Kidney (tissue), 14 donors: ENCODE measurements around the gene HSF5. TPM values are rescaled to one million over a fixed set of nuclear protein-coding genes. Genes with fewer than 3 reads are reported as not detected.

Source experiments
- DNase-seq, 5 donors: peaks; one replicate each; pipeline ENCODE4 v3.0.0-alpha.2; 2013 to 2020
- FAIRE-seq: peaks from 2 replicates; lab custom pipeline; 2012; peaks lifted over from hg19 to GRCh38; lab: Jason Lieb, UNC
- H3K27ac ChIP-seq, 2 donors: one replicate each; pipeline ENCODE4 v1.7.0; 2013; ENCODE audit warnings: low read depth in 2 of 2, low read length in 2 of 2, inconsistent platforms in 1 of 2
- H3K27me3 ChIP-seq: one replicate; pipeline ENCODE4 v1.7.1; 2013; ENCODE audit warnings: low read length, inconsistent platforms; ENCODE audit not compliant: control insufficient read depth, insufficient read depth
- H3K36me3 ChIP-seq, 3 donors: one replicate each; pipeline versions ENCODE4 v1.7.0 to v1.7.1; 2013; ENCODE audit warnings: low read length in 3 of 3, control low read depth in 1 of 3, inconsistent platforms in 1 of 3; ENCODE audit not compliant: insufficient read depth in 3 of 3, control insufficient read depth in 2 of 3
- H3K4me1 ChIP-seq, 3 donors: one replicate each; pipeline versions ENCODE4 v1.7.0 to v1.7.1; 2013; ENCODE audit warnings: low read length in 3 of 3, inconsistent platforms in 1 of 3, low read depth in 1 of 3; ENCODE audit not compliant: control insufficient read depth in 2 of 3, insufficient read depth in 2 of 3
- H3K4me3 ChIP-seq, 3 donors: one replicate each; pipeline versions ENCODE4 v1.7.0 to v1.8.1; 2013; ENCODE audit warnings: low read length in 3 of 3, control low read depth in 1 of 3, inconsistent platforms in 1 of 3
- H3K9ac ChIP-seq, 3 donors: one replicate each; pipeline versions ENCODE4 v1.7.0 to v1.7.1; 2013; ENCODE audit warnings: low read length in 3 of 3, control low read depth in 1 of 3, inconsistent platforms in 1 of 3
- H3K9me3 ChIP-seq, 3 donors: one replicate each; pipeline versions ENCODE4 v1.7.0 to v1.7.1; 2013; ENCODE audit warnings: low read length in 3 of 3, control low read depth in 1 of 3, inconsistent platforms in 1 of 3; ENCODE audit not compliant: control insufficient read depth in 2 of 3, insufficient read depth in 1 of 3
- intact Hi-C: fragments of 100-400 bp; cut with DNase I; formaldehyde crosslinking; loops from one replicate; pipeline ENCODE4 v1.11.1; 2022
- polyA plus RNA-seq: library from polyadenylated mRNA; stranded (reverse); fragments of 350-450 nt; fragmentation: Illumina TruSeq; extraction: RNeasy Lipid Tissue Mini Kit (QIAGEN cat#74804); gene quantifications from one replicate; pipeline ENCODE4 v1.2.3, GENCODE V29; 2014; ENCODE audit warnings: low read depth, low replicate concordance; ENCODE audit not compliant: insufficient read depth
- total RNA-seq: library from RNA; stranded (reverse); fragmentation: NEBNext Ultra II Directional; extraction: Animal tissue kit (Norgen Biotek cat#: 25700); gene quantifications from one replicate; pipeline ENCODE4 v1.2.1, GENCODE V29; 2021
- TF ChIP-seq, protein P1 (sequence below): IDR thresholded peaks from 3 replicates; pipeline ENCODE4 v1.5.1; 2012; ENCODE audit warnings: mild to moderate bottlenecking, moderate library complexity, borderline replicate concordance; ENCODE audit not compliant: insufficient read depth; ENCODE audit errors: extremely low read depth
- donor health status: control.
- donor health status: control.
- donor health status: control.
- donor health status: control.
- donor health status: control.
- donor health status: DM: yes; HTN: yes; CAD: no.
- donor health status: Normal renal cell carcinoma (clear cell type).

HSF5 gene
- total and polyA plus RNA-seq, 2 donors from 2014 or later = 0.19 TPM; not detected in 1

DNA sequence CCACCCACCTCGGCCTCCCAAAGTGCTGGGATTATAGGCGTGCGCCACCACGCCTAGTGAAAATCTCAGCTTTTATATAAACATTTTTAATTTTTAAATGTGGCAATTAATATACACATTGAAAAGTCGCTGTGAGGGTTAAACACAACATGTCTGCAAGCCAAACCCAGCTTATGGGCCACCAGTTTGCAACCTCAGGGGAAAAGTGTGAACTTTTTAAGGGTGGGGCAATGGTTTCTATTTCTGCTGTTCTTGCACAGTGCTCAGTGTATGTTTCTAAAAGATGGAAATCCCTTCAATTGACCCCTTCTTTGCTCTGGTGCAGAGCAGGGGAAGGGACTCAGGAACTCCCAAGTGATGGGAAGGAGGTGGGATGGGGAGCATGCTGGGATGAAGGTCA, 117.9 kb downstream of the HSF5 start:
- FAIRE-seq (no peak), DNase-seq (no peak)
- intact Hi-C loops = no loop called here
- Histone ChIP-seq H3K27ac (no peak overlapping the region), H3K9me3 (no peaks in the 10 kb centered on the region), H3K9ac (no peak overlapping the region), H3K4me1 (peaks cover 0 to 2% (median 0%) of the 10 kb centered on the region in 3 donors), H3K27me3 (no peaks in the 10 kb centered on the region), H3K4me3 (no peak overlapping the region), H3K36me3 (no peaks in the 10 kb centered on the region)
- TF ChIP-seq, protein P1, sequence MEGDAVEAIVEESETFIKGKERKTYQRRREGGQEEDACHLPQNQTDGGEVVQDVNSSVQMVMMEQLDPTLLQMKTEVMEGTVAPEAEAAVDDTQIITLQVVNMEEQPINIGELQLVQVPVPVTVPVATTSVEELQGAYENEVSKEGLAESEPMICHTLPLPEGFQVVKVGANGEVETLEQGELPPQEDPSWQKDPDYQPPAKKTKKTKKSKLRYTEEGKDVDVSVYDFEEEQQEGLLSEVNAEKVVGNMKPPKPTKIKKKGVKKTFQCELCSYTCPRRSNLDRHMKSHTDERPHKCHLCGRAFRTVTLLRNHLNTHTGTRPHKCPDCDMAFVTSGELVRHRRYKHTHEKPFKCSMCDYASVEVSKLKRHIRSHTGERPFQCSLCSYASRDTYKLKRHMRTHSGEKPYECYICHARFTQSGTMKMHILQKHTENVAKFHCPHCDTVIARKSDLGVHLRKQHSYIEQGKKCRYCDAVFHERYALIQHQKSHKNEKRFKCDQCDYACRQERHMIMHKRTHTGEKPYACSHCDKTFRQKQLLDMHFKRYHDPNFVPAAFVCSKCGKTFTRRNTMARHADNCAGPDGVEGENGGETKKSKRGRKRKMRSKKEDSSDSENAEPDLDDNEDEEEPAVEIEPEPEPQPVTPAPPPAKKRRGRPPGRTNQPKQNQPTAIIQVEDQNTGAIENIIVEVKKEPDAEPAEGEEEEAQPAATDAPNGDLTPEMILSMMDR = no peak

Other genes starting within 250 kb of the HSF5 start
- gene LPO, start 249.8 kb downstream of the HSF5 start, total RNA-seq = not detected
- not detected for gene LPO, start 249.8 kb downstream of the HSF5 start, polyA plus RNA-seq
- 0.47 TPM for gene MPO, start 207.5 kb downstream of the HSF5 start, total RNA-seq
- not detected for gene MPO, start 207.5 kb downstream of the HSF5 start, polyA plus RNA-seq
- gene TSPOAP1, start 159.6 kb downstream of the HSF5 start, total RNA-seq = 30.6 TPM
- gene TSPOAP1, start 159.6 kb downstream of the HSF5 start, polyA plus RNA-seq = 12.5 TPM
- gene SUPT4H1, start 136.2 kb downstream of the HSF5 start, total RNA-seq = 60.5 TPM
- gene SUPT4H1, start 136.2 kb downstream of the HSF5 start, polyA plus RNA-seq = 129 TPM
- 9.5 TPM for gene RNF43, start 70.9 kb downstream of the HSF5 start, total RNA-seq
- 7.8 TPM for gene RNF43, start 70.9 kb downstream of the HSF5 start, polyA plus RNA-seq
- 42.9 TPM for gene MTMR4, start 26.2 kb upstream of the HSF5 start, total RNA-seq
- gene MTMR4, start 26.2 kb upstream of the HSF5 start, polyA plus RNA-seq = 13.3 TPM
- 0.22 TPM for gene TEX14, start 203.6 kb upstream of the HSF5 start, total RNA-seq
- gene TEX14, start 203.6 kb upstream of the HSF5 start, polyA plus RNA-seq = 0.09 TPM
- 20.2 TPM for gene RAD51C, start 204.2 kb upstream of the HSF5 start, total RNA-seq
- gene RAD51C, start 204.2 kb upstream of the HSF5 start, polyA plus RNA-seq = 29.3 TPM